GM21619 (cell line): ENCODE data around the gene OR9Q1.

Experiments
- ATAC-seq: cut with Tn5 transposase; IDR thresholded peaks from one replicate; pipeline ENCODE4 v1.9.1; 2021; ENCODE audit not compliant: unreplicated experiment

OR9Q1 gene

DNA sequence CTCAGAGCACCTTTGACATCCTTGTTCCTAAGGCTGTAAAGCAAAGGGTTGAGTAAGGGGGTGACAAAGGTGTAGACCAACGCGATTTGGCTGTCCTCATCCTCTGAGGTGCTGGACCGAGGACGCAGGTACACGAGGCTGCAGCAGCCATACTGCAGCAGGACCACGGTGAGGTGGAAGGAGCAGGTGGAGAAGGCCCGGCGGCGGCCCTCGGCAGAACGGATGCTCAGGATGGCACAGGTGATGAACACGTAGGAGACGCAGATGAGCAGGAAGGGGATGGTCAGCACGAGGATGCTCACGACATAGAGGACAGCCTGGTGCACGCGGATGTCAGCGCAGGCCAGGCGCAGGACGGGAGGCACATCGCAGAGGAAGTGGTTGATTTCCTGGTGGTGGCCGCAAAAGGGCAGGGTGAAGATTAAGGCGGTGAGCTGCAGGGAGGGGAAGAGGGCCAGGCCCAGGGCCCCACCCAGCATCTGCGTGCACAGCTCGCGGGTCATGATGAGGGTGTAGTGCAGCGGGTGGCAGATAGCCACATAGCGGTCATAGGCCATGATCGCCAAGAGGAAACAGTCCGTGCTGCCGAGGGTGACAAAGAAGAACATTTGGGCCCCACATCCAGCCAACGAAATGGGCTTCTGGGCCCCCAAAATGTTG, 204.4 kb downstream of the OR9Q1 start:
- ATAC-seq: no peak
